ENCODE results near the gene LPP.

Gene LPP

GRCh38 chr3:188829130-188829529 is 675.2 kb downstream of the LPP start:
- DNase-seq (ENCODE audit: extremely low spot score) = no peak
- CTCF ChIA-PET = no interaction called here
- POLR2A ChIA-PET = no interaction called here
- TF ChIP-seq CTCF (IDR thresholded peaks at IDR 0.05; ENCODE audit: control extremely low read depth, extremely low read depth, low read depth, missing control alignments) = no peak

- TF ChIP-seq CTCF (IDR thresholded peaks at IDR 0.05; ENCODE audit: control extremely low read depth, extremely low read depth, low read depth, missing control alignments) = no peak
- POLR2A ChIA-PET = no interaction called here
- CTCF ChIA-PET = no interaction called here
- DNase-seq (ENCODE audit: extremely low spot score) = no peak
Measured at GRCh38 chr3:188829576-188829975, 675.6 kb downstream of the LPP start.

- CTCF ChIA-PET = interaction anchor here (1.5 kb wide), 1 partner anchor 1092 kb away, joined by 4 read pairs; no protein-coding TSS in a partner anchor
- no peak for DNase-seq (ENCODE audit: extremely low spot score)
- no peak for TF ChIP-seq CTCF (IDR thresholded peaks at IDR 0.05; ENCODE audit: control extremely low read depth, extremely low read depth, low read depth, missing control alignments)
- POLR2A ChIA-PET = no interaction called here
Measured at GRCh38 chr3:188830893-188831292, 676.9 kb downstream of the LPP start.

- TF ChIP-seq CTCF (IDR thresholded peaks at IDR 0.05; ENCODE audit: control extremely low read depth, extremely low read depth, low read depth, missing control alignments) = no peak
- no peak for DNase-seq (ENCODE audit: extremely low spot score)
- ChIA-PET CTCF (interaction anchor here (0.9 to 1.5 kb wide), 2 partner anchors 13 to 1093 kb away, joined by 3 to 4 read pairs; no protein-coding TSS in a partner anchor), POLR2A (no interaction called here)
Measured at GRCh38 chr3:188832146-188832545, 678.2 kb downstream of the LPP start.

GRCh38 chr3:188832961-188833721 is 679.2 kb downstream of the LPP start:
- ChIA-PET CTCF (no interaction called here), POLR2A (no interaction called here)
- no peak for DNase-seq (ENCODE audit: extremely low spot score)
- no peak for TF ChIP-seq CTCF (IDR thresholded peaks at IDR 0.05; ENCODE audit: control extremely low read depth, extremely low read depth, low read depth, missing control alignments)

GRCh38 chr3:188834349-188834748 is 680.4 kb downstream of the LPP start:
- no peak for TF ChIP-seq CTCF (IDR thresholded peaks at IDR 0.05; ENCODE audit: control extremely low read depth, extremely low read depth, low read depth, missing control alignments)
- POLR2A ChIA-PET = no interaction called here
- no peak for DNase-seq (ENCODE audit: extremely low spot score)
- CTCF ChIA-PET = interaction anchor here (0.8 to 2.3 kb wide), 3 partner anchors 10 to 17 kb away, joined by 3 to 6 read pairs (median 3); no protein-coding TSS in a partner anchor
